ENCODE data around the gene FMN2.

DNA sequence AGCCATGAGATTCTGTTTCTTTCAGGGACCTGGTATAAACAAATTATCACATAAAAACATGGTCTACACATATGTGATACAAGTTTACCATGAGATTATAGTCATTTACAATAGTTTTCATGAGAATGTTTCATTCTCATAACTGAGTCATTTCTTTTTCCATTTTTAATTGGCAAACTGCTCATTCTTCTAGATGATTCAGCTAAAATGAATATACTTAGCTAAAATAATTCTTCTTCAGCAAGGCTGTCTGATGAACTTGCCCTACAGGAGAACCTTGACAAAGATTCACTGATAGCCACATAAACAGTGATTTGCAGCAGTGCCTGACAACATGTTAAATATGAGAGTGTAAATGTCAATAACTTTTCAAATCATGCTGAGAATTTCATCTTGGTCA is 253.2 kb downstream of the FMN2 start:
- TF ChIP-seq, protein P1, sequence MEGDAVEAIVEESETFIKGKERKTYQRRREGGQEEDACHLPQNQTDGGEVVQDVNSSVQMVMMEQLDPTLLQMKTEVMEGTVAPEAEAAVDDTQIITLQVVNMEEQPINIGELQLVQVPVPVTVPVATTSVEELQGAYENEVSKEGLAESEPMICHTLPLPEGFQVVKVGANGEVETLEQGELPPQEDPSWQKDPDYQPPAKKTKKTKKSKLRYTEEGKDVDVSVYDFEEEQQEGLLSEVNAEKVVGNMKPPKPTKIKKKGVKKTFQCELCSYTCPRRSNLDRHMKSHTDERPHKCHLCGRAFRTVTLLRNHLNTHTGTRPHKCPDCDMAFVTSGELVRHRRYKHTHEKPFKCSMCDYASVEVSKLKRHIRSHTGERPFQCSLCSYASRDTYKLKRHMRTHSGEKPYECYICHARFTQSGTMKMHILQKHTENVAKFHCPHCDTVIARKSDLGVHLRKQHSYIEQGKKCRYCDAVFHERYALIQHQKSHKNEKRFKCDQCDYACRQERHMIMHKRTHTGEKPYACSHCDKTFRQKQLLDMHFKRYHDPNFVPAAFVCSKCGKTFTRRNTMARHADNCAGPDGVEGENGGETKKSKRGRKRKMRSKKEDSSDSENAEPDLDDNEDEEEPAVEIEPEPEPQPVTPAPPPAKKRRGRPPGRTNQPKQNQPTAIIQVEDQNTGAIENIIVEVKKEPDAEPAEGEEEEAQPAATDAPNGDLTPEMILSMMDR (IDR thresholded peaks at IDR 0.05), result no peak
- no peak for TF ChIP-seq POLR2A (IDR thresholded peaks at IDR 0.05)

Data from lower leg skin (tissue), 3 donors.